Activated CD4-positive, alpha-beta T cell treated with anti-CD3 and anti-CD28 coated beads for 1 hour (primary cell): Measurements from ENCODE around the gene SUZ12.
"Not testable (repeated sequence)": the region's sequence is repeated elsewhere in the genome, so short reads cannot be mapped to it uniquely, and the experiment has no call there.

Experiments used
- DNase-seq: peaks from one replicate; pipeline ENCODE4 v3.0.0-alpha.2; 2020

SUZ12 gene

DNA sequence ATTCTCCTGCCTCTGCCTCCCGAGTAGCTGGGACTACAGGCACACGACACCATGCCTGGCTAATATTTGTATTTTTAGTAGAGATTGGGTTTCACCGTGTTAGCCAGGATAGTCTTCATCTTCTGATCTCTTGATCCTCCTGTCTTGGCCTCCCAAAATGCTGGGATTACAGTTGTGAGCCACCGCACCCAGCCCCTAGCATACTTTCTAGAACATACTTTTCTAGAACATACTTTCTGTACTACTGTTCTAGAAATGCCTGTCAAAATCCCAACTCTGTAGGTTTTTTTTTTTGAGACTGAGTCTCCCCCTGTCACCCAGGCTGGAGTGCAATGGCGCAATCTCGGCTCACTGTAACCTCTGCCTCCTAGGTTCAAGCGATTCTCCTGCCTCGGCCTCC lies 27.3 kb downstream of the SUZ12 start:
- DNase-seq: not testable (repeated sequence)

DNA sequence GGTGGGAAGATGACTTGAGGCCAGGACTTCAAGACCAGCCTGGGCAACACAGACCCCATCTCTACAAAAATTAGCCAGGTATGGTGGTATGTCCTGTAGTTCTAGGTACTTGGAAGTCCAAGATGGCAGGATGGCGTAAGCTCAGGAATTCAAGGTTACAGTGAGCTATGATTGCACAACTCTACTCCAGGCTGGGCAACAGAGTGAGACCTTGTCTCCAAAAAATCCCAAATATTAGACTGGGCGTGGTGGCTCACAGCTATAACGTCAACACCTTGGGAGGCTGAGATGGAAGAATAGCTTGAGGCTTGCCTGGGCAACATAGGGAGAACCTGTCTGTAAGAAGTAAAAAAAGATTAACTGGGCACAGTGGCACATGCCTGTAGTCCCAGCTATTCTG lies 30.8 kb downstream of the SUZ12 start:
- DNase-seq: no peak

GRCh38 chr17:31970416-31970815 lies 33.6 kb downstream of the SUZ12 start:
- DNase-seq: not testable (repeated sequence)

DNA sequence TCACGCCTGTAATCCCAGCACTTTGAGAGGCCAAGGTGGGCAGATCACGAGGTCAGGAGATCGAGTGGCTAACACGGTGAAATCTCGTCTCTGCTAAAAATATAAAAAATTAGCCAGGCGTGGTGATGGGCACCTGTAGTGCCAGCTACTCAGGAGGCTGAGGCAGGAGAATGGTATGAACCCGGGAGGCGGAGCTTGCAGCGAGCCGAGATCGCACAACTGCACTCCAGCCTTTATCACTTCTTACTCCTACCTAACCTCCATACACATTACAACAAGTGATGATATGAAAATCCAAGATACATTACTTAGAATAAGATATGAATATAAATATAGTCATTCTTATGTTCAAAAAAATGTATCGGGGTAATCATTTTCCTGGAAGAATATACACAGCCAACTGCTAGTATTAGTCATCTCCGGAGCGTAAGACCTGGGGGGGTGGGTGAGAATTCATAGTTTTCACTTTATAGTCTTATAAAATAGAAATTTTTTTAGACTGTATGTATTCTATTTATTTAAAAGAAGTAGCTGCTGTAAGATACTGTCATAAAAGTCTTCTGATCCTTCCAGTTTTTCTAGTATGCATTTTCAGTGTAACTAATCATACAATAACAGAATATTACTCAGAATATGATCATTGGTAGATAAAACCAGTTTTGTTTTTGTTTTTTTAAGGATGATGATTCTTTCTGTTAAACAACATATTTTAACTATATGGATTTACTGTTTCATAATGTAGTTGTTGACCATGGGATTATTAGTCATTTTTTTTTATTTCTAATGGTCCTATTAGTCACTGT lies 37.7 kb downstream of the SUZ12 start:
- DNase-seq: not testable (repeated sequence)

DNA sequence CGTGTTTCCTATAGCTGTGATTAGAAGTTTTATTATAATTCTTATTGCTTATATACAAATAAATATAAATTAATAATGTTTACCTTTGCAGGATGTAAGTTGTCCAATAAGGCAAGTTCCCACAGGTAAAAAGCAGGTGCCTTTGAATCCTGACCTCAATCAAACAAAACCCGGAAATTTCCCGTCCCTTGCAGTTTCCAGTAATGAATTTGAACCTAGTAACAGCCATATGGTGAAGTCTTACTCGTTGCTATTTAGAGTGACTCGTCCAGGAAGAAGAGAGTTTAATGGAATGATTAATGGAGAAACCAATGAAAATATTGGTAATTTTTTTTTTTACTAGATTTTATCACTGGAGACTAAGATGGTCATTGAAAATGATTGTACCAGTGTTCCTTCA lies 38.6 kb downstream of the SUZ12 start:
- DNase-seq: not testable (repeated sequence)

DNA sequence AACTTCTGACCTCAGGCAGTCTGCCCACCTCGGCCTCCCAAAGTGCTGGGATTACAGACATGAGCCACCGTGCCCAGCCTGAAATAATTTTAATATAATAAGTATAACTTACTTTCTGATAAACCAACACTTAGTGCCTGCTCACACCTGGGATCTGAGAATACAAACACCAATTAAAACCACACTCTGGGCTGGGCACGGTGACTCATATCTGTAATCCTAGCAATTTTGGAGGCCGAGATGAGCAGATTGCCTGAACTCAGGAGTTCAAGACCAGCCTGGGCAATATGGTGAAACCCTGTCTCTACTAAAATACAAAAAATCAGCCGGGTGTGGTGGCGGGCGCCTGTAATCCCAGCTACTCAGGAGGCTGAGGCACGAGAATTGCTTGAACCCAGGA lies 55.0 kb downstream of the SUZ12 start:
- DNase-seq: not testable (repeated sequence)

GRCh38 chr17:31997005-31997404 lies 60.2 kb downstream of the SUZ12 start:
- no peak for DNase-seq

- peak; percentile 83 for DNase-seq
Measured at GRCh38 chr17:32006957-32007462, 70.2 kb downstream of the SUZ12 start, which contains the start of gene LRRC37B. LRRC37B (plus strand) TSS chr17:32007383; CDS start chr17:32021393, 14,010 bp downstream.

DNA sequence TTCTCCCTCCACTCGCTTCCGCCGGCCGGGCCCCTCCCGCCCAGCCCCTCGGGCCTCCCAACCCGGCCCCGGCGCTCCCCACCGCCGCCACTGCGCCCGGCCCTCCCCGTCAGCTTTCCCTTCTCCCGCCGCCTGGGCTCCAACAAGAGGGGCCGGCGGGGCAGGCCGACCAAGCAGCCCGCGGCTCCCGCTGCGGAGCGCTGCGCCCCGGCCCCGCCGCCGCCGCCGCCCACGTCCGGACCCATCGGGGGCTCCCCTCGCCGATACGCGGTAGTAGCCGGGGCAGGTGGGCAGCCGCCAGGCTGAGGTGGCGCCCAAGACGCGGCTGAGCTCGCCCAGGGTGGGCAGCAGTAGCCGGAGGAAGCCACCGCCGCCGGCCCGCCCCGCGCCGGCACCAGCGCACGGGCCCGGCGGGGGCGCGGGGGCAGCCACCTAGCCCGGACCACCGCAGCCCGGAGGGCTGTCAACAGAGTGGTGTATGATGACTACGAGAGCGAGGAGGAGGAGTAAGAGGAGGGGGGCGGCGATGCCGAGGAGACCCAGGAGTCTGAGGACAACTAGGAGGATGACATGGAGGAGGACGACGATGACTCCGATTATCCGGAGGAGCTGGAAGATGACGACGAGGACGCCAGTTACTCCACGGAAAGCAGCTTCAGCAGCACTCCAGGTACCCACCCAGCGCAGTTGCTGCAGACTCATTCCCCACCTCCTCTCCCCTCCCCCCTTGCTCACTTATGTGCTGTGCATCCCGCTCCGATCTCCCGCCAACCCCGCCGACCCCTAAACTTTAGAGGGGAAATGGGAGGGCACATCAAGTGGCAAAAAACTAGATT lies 70.9 kb downstream of the SUZ12 start:
- DNase-seq: no peak

- no peak for DNase-seq
Measured at GRCh38 chr17:32009262-32009542, 72.4 kb downstream of the SUZ12 start.

DNA sequence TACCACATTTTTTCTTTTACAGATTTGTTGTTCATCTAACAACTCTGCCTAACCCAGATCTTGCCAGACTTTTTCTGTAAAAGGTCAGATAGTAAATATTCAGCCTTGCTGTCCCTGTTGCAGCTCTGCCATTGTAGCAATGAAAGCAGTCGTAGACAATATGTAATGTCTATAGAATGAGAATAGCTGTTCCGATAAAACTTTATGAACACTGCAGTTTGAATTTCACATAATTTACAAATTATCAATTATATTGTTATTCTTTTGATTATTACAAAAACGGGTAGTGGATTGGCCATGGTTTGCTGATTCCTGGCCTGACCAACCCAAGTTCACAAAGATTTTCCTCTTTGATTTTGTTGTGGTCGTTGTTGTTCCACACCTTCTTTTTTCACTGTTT lies 73.3 kb downstream of the SUZ12 start:
- DNase-seq: no peak

DNA sequence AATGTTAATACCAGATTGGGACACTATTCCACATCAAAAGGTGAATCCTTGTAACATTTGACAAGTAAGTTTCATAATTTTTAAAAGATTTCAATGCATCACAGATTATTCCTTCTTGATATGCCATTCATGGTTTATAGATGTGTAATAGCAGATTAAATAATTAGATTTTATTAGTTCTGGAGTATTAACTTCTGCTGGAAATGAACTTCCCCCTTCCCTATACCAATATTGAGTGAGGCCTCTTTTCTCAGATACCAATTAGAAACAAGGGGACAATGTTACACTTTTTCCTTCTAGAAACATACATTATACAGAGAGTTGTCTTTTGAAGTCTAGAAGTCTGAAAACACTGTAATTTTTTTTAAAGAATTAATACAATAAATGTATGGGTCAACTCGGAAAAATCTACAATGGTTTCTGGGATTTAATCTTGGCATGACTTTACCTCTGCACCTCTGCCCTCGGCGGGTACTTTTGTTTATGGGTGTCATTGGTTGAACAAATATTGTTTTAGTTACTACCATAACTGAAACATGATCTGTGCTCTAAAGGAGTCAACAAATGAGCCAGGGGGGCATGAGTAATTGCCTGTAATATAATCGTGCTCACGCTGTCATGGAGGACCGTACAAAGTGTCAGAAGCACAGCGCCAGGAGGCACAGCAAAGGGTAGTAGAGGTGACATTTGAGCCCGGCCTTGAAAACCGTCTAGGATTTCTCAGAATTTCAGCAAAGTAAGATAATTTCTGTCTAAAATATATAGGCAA lies 78.6 kb downstream of the SUZ12 start:
- no peak for DNase-seq

DNA sequence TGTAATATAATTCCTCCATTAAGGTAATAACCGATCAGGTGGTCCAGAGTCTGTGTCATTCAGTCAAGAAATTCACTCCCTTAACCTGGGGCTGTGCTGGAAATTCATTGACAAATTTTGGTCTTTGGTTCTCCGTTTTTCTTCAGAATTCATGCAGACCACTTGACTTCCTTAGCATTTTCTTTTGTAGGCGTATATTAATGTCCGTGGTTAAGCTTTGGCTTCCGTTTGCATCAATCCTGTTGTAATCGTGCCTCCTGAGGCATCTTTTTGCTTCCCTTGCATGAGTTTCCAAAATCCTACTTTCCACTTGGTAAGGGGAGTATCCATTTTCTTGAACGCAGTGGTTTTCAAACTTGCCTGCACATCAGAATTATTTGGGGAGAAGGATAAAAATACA lies 79.4 kb downstream of the SUZ12 start:
- no peak for DNase-seq

GRCh38 chr17:32019228-32019627 lies 82.4 kb downstream of the SUZ12 start:
- DNase-seq: no peak

GRCh38 chr17:32020943-32021614 lies 84.3 kb downstream of the SUZ12 start:
- no peak for DNase-seq

DNA sequence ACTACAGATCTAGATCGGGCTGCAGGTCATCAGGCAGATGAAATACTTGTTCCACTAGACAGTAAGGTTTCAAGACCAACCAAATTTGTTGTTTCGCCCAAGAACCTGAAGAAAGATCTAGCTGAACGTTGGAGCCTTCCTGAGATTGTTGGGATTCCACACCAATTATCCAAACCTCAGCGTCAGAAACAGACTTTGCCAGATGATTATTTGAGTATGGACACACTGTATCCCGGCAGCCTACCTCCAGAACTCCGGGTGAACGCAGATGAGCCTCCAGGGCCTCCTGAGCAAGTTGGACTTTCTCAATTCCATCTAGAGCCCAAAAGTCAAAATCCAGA lies 84.8 kb downstream of the SUZ12 start:
- no peak for DNase-seq

- not testable (repeated sequence) for DNase-seq
Measured at GRCh38 chr17:32022554-32022953, 85.7 kb downstream of the SUZ12 start.

- not testable (repeated sequence) for DNase-seq
Measured at GRCh38 chr17:32027271-32027670, 90.5 kb downstream of the SUZ12 start.

GRCh38 chr17:32033223-32033622 lies 96.4 kb downstream of the SUZ12 start:
- no peak for DNase-seq

DNA sequence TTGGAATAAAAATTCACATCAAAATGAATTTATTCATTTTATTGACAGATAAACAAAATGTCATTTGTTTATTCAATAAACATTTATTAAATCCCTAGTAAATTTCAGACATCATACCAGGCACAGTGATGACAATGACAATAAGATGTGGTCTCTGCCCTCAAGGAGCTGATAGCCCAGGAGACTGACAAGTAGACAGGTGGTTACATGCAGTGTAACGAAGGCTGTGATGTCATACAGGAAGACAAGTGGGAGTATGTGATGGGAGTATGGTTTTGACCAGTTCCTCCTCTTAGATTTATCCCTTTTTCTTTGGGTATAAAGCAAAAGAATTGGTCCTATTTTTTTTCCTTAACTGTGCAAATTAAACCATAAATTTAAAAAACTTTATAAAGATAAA lies 97.0 kb downstream of the SUZ12 start:
- not testable (repeated sequence) for DNase-seq

GRCh38 chr17:32040246-32040645 lies 103.4 kb downstream of the SUZ12 start:
- DNase-seq: not testable (repeated sequence)

- not testable (repeated sequence) for DNase-seq
Measured at GRCh38 chr17:32041306-32041875, 104.6 kb downstream of the SUZ12 start.
